GM23338 (cell line): ENCODE results near the gene GLB1L3. TPM values are rescaled to one million over a fixed set of nuclear protein-coding genes. Genes with fewer than 3 reads are reported as not detected.
A peak's percentile ranks its signal among the peaks of the same experiment; 100 is the strongest.

Experiments used
- ATAC-seq: fragments of 200-7000 bp; cut with Tn5 transposase; 3 replicates; pipeline ENCODE4 v1.9.1; 2020
- DNase-seq: peaks from one replicate; pipeline ENCODE4 v3.0.0-alpha.2; 2015; ENCODE audit warnings: low spot score
- H2AFZ ChIP-seq: fragments of 200-600 bp; sonication (generic); 2 replicates; pipeline ENCODE4 v1.8.0; 2016; ENCODE audit warnings: antibody characterized with exemption, mild to moderate bottlenecking, moderate library complexity
- H3F3A ChIP-seq: fragments of 200-600 bp; sonication (generic); replicated peaks from 2 replicates; pipeline ENCODE4 v1.8.0; 2017; ENCODE audit warnings: antibody characterized with exemption, mixed run types, low read depth
- H3K27ac ChIP-seq: fragments of 200-600 bp; sonication (generic); 2 replicates; pipeline ENCODE4 v1.6.1; 2016; ENCODE audit warnings: low read depth
- H3K27me3 ChIP-seq: fragments of 200-600 bp; sonication (generic); 2 replicates; pipeline ENCODE4 v1.8.0; 2016; ENCODE audit warnings: mild to moderate bottlenecking, mixed run types, moderate library complexity; ENCODE audit not compliant: insufficient read depth
- H3K36me3 ChIP-seq: fragments of 200-600 bp; sonication (generic); 2 replicates; pipeline ENCODE4 v1.8.0; 2016; ENCODE audit warnings: mild to moderate bottlenecking; ENCODE audit not compliant: insufficient read depth
- H3K4me1 ChIP-seq: fragments of 200-600 bp; sonication (generic); 2 replicates; pipeline ENCODE4 v1.8.0; 2016; ENCODE audit warnings: mild to moderate bottlenecking, moderate library complexity; ENCODE audit not compliant: insufficient read depth
- H3K4me2 ChIP-seq: fragments of 200-600 bp; sonication (generic); 2 replicates; pipeline ENCODE4 v1.7.1; 2017; ENCODE audit warnings: mixed run types
- H3K4me3 ChIP-seq: fragments of 200-600 bp; sonication (generic); 2 replicates; pipeline ENCODE4 v1.6.1; 2016; ENCODE audit warnings: mixed run types
- H3K79me2 ChIP-seq: fragments of 200-600 bp; sonication (generic); replicated peaks from 2 replicates; pipeline ENCODE4 v1.8.0; 2017; ENCODE audit warnings: mild to moderate bottlenecking; ENCODE audit not compliant: insufficient read depth
- H3K9me2 ChIP-seq: fragments of 200-600 bp; sonication (generic); 2 replicates; pipeline ENCODE4 v1.8.0; 2017; ENCODE audit not compliant: insufficient read depth
- H4K20me1 ChIP-seq: fragments of 200-600 bp; sonication (generic); replicated peaks from 2 replicates; pipeline ENCODE4 v1.8.0; 2017; ENCODE audit warnings: mild to moderate bottlenecking; ENCODE audit not compliant: insufficient read depth
- H3K27ac Mint-ChIP-seq: 2 replicates; pipeline ENCODE4 v1.8.0; 2020; ENCODE audit warnings: inconsistent platforms, mild to moderate bottlenecking, moderate library complexity, mixed read lengths
- H3K27me3 Mint-ChIP-seq: 3 replicates; pipeline ENCODE4 v1.8.0; 2022; ENCODE audit warnings: low read depth, mild to moderate bottlenecking, moderate library complexity, mixed read lengths, inconsistent platforms; ENCODE audit not compliant: insufficient read depth, poor library complexity
- H3K36me3 Mint-ChIP-seq: 3 replicates; pipeline ENCODE4 v1.8.0; 2021; ENCODE audit warnings: low read depth, mild to moderate bottlenecking, inconsistent platforms, moderate library complexity, mixed read lengths
- H3K4me1 Mint-ChIP-seq: 3 replicates; pipeline ENCODE4 v1.8.0; 2020; ENCODE audit warnings: mild to moderate bottlenecking, inconsistent platforms, mixed read lengths
- H3K4me3 Mint-ChIP-seq: 3 replicates; pipeline ENCODE4 v1.8.0; 2021; ENCODE audit warnings: moderate library complexity, mild to moderate bottlenecking, inconsistent platforms, mixed read lengths
- H3K9me3 Mint-ChIP-seq: 3 replicates; pipeline ENCODE4 v1.8.0; 2020; ENCODE audit warnings: moderate library complexity, mild to moderate bottlenecking, inconsistent platforms, mixed read lengths
- CREB1 ChIP-seq: fragments of 250-450 bp; sonication (Bioruptor Pico); IDR thresholded peaks from 2 replicates; pipeline ENCODE4 v1.5.0; 2020; ENCODE audit warnings: low read depth, mild to moderate bottlenecking, moderate library complexity
- EZH2phosphoT487 ChIP-seq: fragments of 200-600 bp; sonication (generic); IDR thresholded peaks from one replicate; pipeline ENCODE4 v1.8.1; 2018; ENCODE audit warnings: antibody characterized with exemption; ENCODE audit not compliant: unreplicated experiment
- JUNB ChIP-seq: IDR thresholded peaks from one replicate; pipeline ENCODE4 v1.6.1; 2016; ENCODE audit warnings: antibody characterized with exemption; ENCODE audit not compliant: unreplicated experiment
- NANOG ChIP-seq: IDR thresholded peaks from 2 replicates; pipeline ENCODE4 v1.6.1; 2016; ENCODE audit warnings: antibody characterized with exemption, borderline replicate concordance
- STAT1 ChIP-seq: IDR thresholded peaks from one replicate; pipeline ENCODE4 v1.6.1; 2016; ENCODE audit warnings: antibody characterized with exemption; ENCODE audit not compliant: unreplicated experiment
- ZNF114 ChIP-seq: fragments of 250-450 bp; sonication (Bioruptor Pico); IDR thresholded peaks from 2 replicates; pipeline ENCODE4 v1.5.0; 2020; ENCODE audit warnings: mild to moderate bottlenecking, moderate library complexity
- ZNF462 ChIP-seq: fragments of 250-450 bp; sonication (Bioruptor Pico); IDR thresholded peaks from 2 replicates; pipeline ENCODE4 v1.5.0; 2020; ENCODE audit warnings: mild to moderate bottlenecking, moderate library complexity
- polyA plus RNA-seq: library from polyadenylated mRNA; unstranded; fragments of >200 nt; fragmentation: Nextera tagmentation; extraction: Ambion mirVana; gene quantifications from 2 replicates; pipeline ENCODE4 v1.2.1, GENCODE V29; 2016
- total RNA-seq: library from RNA; depleted of rRNA; stranded (reverse); fragments of >200 nt; shearing (Covaris generic); gene quantifications from 2 replicates; pipeline ENCODE4 v1.2.3, GENCODE V29; 2014

GLB1L3 gene
- total and polyA plus RNA-seq, 2 experiments from 2014 or later = 28.8 to 33.1 TPM

- H3K27ac ChIP-seq = peak overlapping the region; percentile 46
- H3K4me1 ChIP-seq = peaks cover 48% of the 10 kb centered on the region
- peaks cover 64% of the 10 kb centered on the region for H3K79me2 ChIP-seq
- no peak overlapping the region for H2AFZ ChIP-seq
- Mint-ChIP-seq H3K4me1 (peaks cover 63% of the 10 kb centered on the region), H3K4me3 (peak overlapping the region; percentile 2; the same call in 1 of the 3 replicates), H3K27me3 (peaks cover 15% of the 10 kb centered on the region), H3K36me3 (peaks cover 44% of the 10 kb centered on the region), H3K27ac (no peak overlapping the region; the same call in 1 of the 2 replicates), H3K9me3 (no peaks in the 10 kb centered on the region)
- H4K20me1 ChIP-seq = 0 out of 2 replicates have a peak, but pooled peaks cover 4% of the 10 kb centered on the region
- H3K36me3 ChIP-seq = peaks cover 19% of the 10 kb centered on the region
- H3K9me2 ChIP-seq = no peaks in the 10 kb centered on the region
- DNase-seq (no peak), ATAC-seq (no peak)
- no peaks in the 10 kb centered on the region for H3K27me3 ChIP-seq
- no peak overlapping the region for H3K4me3 ChIP-seq
- TF ChIP-seq EZH2phosphoT487 = no peak
- TF ChIP-seq ZNF114 (CRISPR knock-in tag) = no peak
- TF ChIP-seq JUNB = no peak
- no peak for TF ChIP-seq STAT1
- no peak for TF ChIP-seq CREB1 (CRISPR knock-in tag)
- TF ChIP-seq ZNF462 (CRISPR knock-in tag) = no peak
- no peak for TF ChIP-seq NANOG
- H3K4me2 ChIP-seq = peak overlapping the region; percentile 38; the same call in 1 of the 2 replicates
- no peaks in the 10 kb centered on the region for H3F3A ChIP-seq
These were observed 9.7 kb upstream of the GLB1L3 start for GRCh38 chr11:134266440-134266839.
